ENCODE results near the gene LRRC57. TPM values are rescaled to one million over a fixed set of nuclear protein-coding genes. Genes with fewer than 3 reads are reported as not detected.

Gene LRRC57
- total and polyA plus RNA-seq, 2 of the 13 experiments (the other 11 are each of a cell fraction or from before 2014, with no cell fraction given), result 5.8 to 14.8 TPM

- no peak; the same call in 1 of the 2 replicates for TF ChIP-seq MLXIP (CRISPR knock-in tag; IDR thresholded peaks at IDR 0.05; ENCODE audit: borderline replicate concordance)
- no peak for TF ChIP-seq ZFP36 (IDR thresholded peaks at IDR 0.05; ENCODE audit: borderline replicate concordance, low read depth, low read length, partially characterized antibody)
- no peak for TF ChIP-seq STAG1 (CRISPR knock-in tag; IDR thresholded peaks at IDR 0.05)
- TF ChIP-seq DMTF1 (CRISPR knock-in tag; IDR thresholded peaks at IDR 0.05), result no peak
- TF ChIP-seq ZNF563 (CRISPR knock-in tag; IDR thresholded peaks at IDR 0.05), result 0 out of 2 replicates have a peak, but pooled peaks have one; percentile 51
- peak; percentile 96 for TF ChIP-seq HNRNPLL (IDR thresholded peaks at IDR 0.05; ENCODE audit: low read depth, low read length, poor library complexity, severe bottlenecking)
- TF ChIP-seq ISL2 (CRISPR knock-in tag; IDR thresholded peaks at IDR 0.05), result peak; percentile 76
- no peak for TF ChIP-seq ZNF83 (CRISPR knock-in tag; IDR thresholded peaks at IDR 0.05; ENCODE audit: borderline replicate concordance)
- TF ChIP-seq ZNF775 (CRISPR knock-in tag; IDR thresholded peaks at IDR 0.05; ENCODE audit: borderline replicate concordance), result no peak
- TF ChIP-seq SNAI1 (CRISPR knock-in tag; IDR thresholded peaks at IDR 0.05; ENCODE audit: borderline replicate concordance), result no peak
- TF ChIP-seq SOX13 (IDR thresholded peaks at IDR 0.05), result no peak
- TF ChIP-seq SOX13 (CRISPR knock-in tag; conservative IDR thresholded peaks at IDR 0.05 in 1 of 2, IDR thresholded peaks at IDR 0.05 in 1 of 2), result peak in 1 of 2 experiments; percentile 13; a peak in 1 of 4 replicates
- peak; percentile 69 for TF ChIP-seq DRAP1 (CRISPR knock-in tag; IDR thresholded peaks at IDR 0.05)
- TF ChIP-seq CEBPG (CRISPR knock-in tag; IDR thresholded peaks at IDR 0.05), result peak; percentile 48; the same call in 1 of the 2 replicates
- TF ChIP-seq BHLHE40 (IDR thresholded peaks at IDR 0.05; ENCODE audit: low read length), result no peak
- TF ChIP-seq YEATS4 (CRISPR knock-in tag; IDR thresholded peaks at IDR 0.05; ENCODE audit: borderline replicate concordance), result peak; percentile 87; the same call in 1 of the 2 replicates
- no peak for TF ChIP-seq NFKBIZ (CRISPR knock-in tag; IDR thresholded peaks at IDR 0.05)
- no peak for TF ChIP-seq ZNF7 (CRISPR knock-in tag; IDR thresholded peaks at IDR 0.05)
- TF ChIP-seq HNF1A (IDR thresholded peaks at IDR 0.05; ENCODE audit: low read depth), result no peak
- peak; percentile 58; the same call in 1 of the 2 replicates for TF ChIP-seq HNF1A (CRISPR knock-in tag; IDR thresholded peaks at IDR 0.05; ENCODE audit: borderline replicate concordance)
Measured at GRCh38 chr15:42548249-42549031, at the start of gene LRRC57, which contains the start of gene HAUS2 (continued).

Data from HepG2 (cell line).